ENCODE results near the gene HDAC4. TPM values are rescaled to one million over a fixed set of nuclear protein-coding genes. Genes with fewer than 3 reads are reported as not detected.

HDAC4 gene
- total RNA-seq, 1 experiment from 2014 or later, result 40.1 TPM

DNA sequence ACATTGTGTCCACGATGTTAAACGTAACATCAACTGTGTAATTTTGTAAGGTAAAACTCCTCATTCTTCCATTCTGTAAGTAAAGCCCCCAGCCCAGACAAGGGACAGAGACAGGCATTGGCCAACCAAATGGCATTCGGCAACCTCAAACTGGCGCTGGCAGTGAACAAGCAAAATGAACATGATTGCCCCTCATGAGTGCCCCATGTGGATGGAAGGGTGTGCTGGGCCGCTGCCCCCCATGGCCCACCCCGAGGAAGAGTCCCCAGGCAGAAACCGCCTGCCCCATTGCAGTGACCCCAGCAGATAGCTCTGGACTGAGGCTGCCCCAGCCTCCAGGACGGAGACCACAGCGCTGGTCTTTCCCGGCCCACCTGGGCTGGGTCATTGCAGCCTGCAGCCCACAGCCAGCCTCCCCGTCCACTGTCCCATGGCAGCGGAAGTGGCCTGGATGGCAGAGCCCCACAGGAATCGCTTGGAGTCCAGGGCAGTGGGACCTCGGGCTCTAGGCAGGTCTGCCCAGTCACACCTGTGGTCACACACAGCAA lies 220.2 kb downstream of the HDAC4 start:
- DNase-seq (ENCODE audit: low read depth, low spot score) (no peak), ATAC-seq (no peak)
- TF ChIP-seq CTCF (IDR thresholded peaks at IDR 0.05) (no peak), SIN3A (IDR thresholded peaks at IDR 0.05; ENCODE audit: borderline replicate concordance, insufficient read depth, low read depth, low read length) (no peak), POLR2AphosphoS5 (IDR thresholded peaks at IDR 0.05; ENCODE audit: low read depth, low read length) (no peak), REST (IDR thresholded peaks at IDR 0.05; ENCODE audit: insufficient read depth in 1 of 2, low read depth in 2 of 2, low read length in 1 of 2) (no peak), TCF7L2 (IDR thresholded peaks at IDR 0.05; ENCODE audit: low read depth, low read length) (no peak)
- in situ Hi-C loops (cut with HindIII; ENCODE audit: low pct_unique_long_range_greater_than_20kb, low sequenced_read_pairs), result no loop called here
- Histone ChIP-seq H3K36me3 (ENCODE audit: control insufficient read depth, insufficient read depth, low read length) (no peaks in the 10 kb centered on the region), H3K9me3 (ENCODE audit: control insufficient read depth, insufficient read depth, low read depth, low read length) (no peaks in the 10 kb centered on the region), H3K27me3 (ENCODE audit: control insufficient read depth, insufficient read depth, low read length) (no peaks in the 10 kb centered on the region), H3K27ac (ENCODE audit: low read length) (no peak overlapping the region), H3K4me3 (ENCODE audit: low read depth in 2 of 2, low read length in 2 of 2) (no peak overlapping the region), H3K4me1 (ENCODE audit: control insufficient read depth, insufficient read depth, low read length) (no peaks in the 10 kb centered on the region)
- BruUV-seq (replicated peaks), result no TSS peak
- ChIA-PET CTCF (no interaction called here), POLR2A (no interaction called here)
- intact Hi-C loops (cut with micrococcal nuclease; ENCODE audit: unreplicated experiment), result no loop called here

DNA sequence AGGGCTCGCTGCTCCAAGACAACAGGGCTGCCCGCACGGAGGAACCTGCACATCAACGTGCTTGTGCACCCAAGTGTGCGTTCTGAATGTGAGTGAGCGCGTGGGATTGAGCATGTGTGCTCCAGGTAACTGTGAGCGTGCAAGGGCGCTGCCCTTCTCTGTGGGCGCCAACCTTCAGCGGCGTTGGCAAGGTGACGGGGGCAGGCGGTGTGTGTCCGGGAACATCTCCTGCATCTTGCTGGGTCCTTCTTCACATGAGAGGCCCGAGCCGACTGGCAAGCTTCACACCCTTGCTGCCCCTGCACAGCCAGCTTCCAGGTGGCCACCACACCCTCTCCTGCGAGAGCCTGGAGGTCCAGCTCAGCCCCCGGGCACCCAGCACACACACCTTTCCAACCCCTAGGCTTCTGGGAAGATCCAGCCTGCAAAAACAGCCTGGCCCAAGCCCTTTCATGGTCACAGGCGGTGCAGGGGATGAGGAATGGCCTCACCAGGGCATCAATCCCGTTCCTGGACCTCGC lies 220.9 kb downstream of the HDAC4 start:
- no peak for TF ChIP-seq TCF7L2 (IDR thresholded peaks at IDR 0.05; ENCODE audit: low read depth, low read length)
- TF ChIP-seq POLR2AphosphoS5 (IDR thresholded peaks at IDR 0.05; ENCODE audit: low read depth, low read length), result no peak
- TF ChIP-seq CTCF (IDR thresholded peaks at IDR 0.05), result no peak
- no peak for TF ChIP-seq SIN3A (IDR thresholded peaks at IDR 0.05; ENCODE audit: borderline replicate concordance, insufficient read depth, low read depth, low read length)
- TF ChIP-seq REST (IDR thresholded peaks at IDR 0.05; ENCODE audit: insufficient read depth in 1 of 2, low read depth in 2 of 2, low read length in 1 of 2), result no peak
- no peak for ATAC-seq

More for the DNA sequence above, 220.9 kb downstream of the HDAC4 start:
- in situ Hi-C loops (cut with HindIII; ENCODE audit: low pct_unique_long_range_greater_than_20kb, low sequenced_read_pairs), result no loop called here
- no peaks in the 10 kb centered on the region for H3K9me3 ChIP-seq (ENCODE audit: control insufficient read depth, insufficient read depth, low read depth, low read length)
- no peak overlapping the region for H3K4me3 ChIP-seq (ENCODE audit: low read depth in 2 of 2, low read length in 2 of 2)
- H3K27ac ChIP-seq (ENCODE audit: low read length), result no peak overlapping the region
- BruUV-seq (replicated peaks), result no TSS peak
- no peaks in the 10 kb centered on the region for H3K36me3 ChIP-seq (ENCODE audit: control insufficient read depth, insufficient read depth, low read length)
- CTCF ChIA-PET, result no interaction called here
- intact Hi-C loops (cut with micrococcal nuclease; ENCODE audit: unreplicated experiment), result no loop called here
- POLR2A ChIA-PET, result no interaction called here
- no peaks in the 10 kb centered on the region for H3K27me3 ChIP-seq (ENCODE audit: control insufficient read depth, insufficient read depth, low read length)
- DNase-seq (ENCODE audit: low read depth, low spot score), result no peak
- H3K4me1 ChIP-seq (ENCODE audit: control insufficient read depth, insufficient read depth, low read length), result no peaks in the 10 kb centered on the region
